DND-41 (cell line): ENCODE results near the gene AP1M1.

Experiments
- CTCF ChIP-seq: IDR thresholded peaks from 2 replicates; pipeline ENCODE4 v1.5.1; 2012; ENCODE audit warnings: borderline replicate concordance, low read length, moderate library complexity, mild to moderate bottlenecking; ENCODE audit not compliant: poor library complexity, severe bottlenecking; ENCODE audit errors: extremely low read depth
- EZH2 ChIP-seq: IDR thresholded peaks from 3 replicates; pipeline ENCODE4 v1.6.1; 2012; ENCODE audit warnings: borderline replicate concordance, low read depth, mild to moderate bottlenecking, moderate library complexity, low read length, inconsistent platforms; ENCODE audit not compliant: severe bottlenecking

DNA sequence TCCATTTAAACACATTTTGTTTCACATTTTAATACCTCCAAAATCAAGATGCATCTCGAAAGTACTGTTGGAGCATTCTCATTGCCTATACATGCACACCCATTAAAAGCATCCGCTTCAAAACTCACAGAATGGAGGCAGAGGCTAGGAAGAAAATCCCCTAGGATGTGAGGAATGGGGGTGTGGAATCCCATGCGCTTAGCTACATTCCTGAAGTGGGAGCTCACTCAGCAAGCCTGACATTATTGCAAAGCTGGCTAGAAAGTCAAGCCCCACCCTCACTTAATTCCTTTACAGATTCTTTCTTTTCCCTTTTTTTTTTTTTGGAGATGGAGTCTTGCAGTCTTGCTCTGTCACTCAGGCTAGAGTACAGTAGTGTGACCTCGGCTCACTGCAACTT lies 17.1 kb upstream of the AP1M1 start:
- TF ChIP-seq CTCF (no peak), EZH2 (no peak)
